DMS53 treated with DMSO at 0.1 percent for 48 hours (cell line): ENCODE results near the gene LNX1.

Experiments used
- DNase-seq: peaks from one replicate; lab custom pipeline; 2025; ENCODE audit not compliant: unreplicated experiment; lab: John Stamatoyannopoulos, UW

Gene LNX1

GRCh38 chr4:53591372-53591892 is at the start of gene LNX1:
TSS of gene LNX1 (minus strand) at chr4:53591486. CDS start at chr4:53574002, 17,484 bp downstream.
- peak; percentile 89 for DNase-seq

DNA sequence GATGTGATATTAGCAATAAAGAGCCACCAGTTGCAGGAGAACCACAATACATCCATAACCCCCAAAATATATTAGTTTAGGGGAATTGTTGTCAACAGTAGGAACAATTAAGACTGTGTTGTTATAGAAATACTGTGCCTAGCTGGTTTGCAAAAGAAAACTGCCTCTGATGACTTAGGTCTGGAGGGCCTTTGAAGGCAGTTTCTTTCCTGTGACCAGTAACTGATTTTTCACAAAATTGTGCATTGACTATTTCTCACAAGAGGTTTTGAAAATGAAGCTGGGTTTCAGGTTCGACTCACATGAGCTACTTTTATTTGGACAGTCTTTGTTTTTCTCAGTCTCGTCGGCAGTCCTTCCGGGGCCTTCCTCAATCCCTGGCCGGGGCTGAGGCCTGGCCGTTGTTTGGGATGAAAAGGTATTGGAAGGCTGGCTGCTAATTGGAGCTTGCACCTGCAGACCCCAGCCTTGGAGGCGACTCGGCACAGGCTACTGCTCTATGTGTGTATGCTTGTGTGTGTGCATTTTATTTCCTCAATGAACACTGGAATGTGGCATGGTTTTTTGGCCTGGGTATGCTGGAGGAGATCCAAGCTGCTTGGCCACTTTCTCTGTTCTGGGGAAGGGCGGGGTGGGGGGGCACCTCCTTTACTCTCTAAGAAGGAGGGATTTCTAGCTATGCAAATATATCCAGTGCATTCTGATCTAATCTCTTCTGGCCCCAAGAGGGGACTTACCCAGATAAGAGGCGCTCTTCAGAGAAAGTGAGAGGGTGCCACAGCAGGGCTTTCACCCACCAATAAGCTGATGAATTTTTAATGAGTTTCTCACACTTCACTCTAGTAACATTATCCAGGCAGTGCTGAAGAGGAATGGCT is 49.5 kb upstream of the LNX1 start:
- DNase-seq, result no peak

GRCh38 chr4:53638919-53639318 is 47.6 kb upstream of the LNX1 start:
- DNase-seq, result no peak

GRCh38 chr4:53637348-53637747 is 46.1 kb upstream of the LNX1 start:
- DNase-seq, result no peak

DNA sequence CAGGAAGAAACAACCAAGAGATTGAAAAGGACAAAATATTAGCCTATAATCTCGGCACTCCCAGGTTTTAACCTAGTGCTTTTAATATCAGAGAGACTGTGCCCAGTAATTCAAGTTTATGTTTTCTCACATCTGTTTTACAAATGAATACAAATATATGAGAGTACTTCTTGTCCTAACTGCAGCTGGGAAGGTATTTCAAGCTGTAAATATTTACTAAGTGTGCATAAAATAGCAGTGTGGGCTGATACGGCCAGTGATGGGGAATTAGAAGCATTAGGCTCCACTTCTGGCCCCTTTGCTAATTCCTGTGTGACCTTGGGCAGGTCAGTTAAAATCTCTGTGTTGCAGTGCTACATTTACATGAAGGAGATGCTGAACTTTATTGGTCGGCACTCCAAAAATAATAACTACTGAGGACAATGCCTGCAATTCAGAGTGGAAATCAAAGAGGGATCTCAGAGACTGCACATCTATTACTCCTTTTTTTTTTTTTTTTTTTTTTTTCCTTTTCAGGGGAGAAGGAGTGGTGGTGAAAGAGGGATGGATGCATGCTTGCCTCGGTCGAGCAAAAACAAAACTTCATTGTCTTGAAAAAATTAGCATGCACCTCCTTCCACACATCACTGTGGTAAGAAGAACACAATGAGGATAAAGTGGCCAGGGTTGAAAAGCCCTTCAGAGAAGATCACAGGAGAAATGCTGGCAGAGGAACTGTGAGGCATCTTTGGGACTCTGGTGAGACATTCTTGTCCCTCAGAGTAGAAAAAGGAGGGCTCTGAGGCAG is 44.6 kb upstream of the LNX1 start:
- no peak for DNase-seq

DNA sequence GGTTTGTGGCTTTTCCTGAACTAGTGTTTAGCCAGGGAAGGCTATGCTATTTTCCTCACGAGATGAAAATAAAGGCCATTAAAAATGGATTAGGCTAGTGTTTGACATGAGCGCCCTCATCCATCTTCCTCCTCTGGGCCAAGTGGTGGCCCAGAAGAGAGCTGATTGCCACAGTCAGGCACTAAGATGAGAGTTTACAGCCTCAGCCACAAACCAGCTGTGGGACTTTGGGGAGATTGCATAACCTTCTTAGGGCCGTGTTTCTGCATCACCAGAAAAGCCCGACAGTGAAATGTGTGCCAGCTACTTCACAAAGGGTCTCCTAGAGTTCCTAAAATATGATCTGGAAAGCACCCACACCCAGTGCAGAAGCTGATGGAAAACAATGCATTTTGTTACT is 42.3 kb upstream of the LNX1 start:
- DNase-seq, result no peak

DNA sequence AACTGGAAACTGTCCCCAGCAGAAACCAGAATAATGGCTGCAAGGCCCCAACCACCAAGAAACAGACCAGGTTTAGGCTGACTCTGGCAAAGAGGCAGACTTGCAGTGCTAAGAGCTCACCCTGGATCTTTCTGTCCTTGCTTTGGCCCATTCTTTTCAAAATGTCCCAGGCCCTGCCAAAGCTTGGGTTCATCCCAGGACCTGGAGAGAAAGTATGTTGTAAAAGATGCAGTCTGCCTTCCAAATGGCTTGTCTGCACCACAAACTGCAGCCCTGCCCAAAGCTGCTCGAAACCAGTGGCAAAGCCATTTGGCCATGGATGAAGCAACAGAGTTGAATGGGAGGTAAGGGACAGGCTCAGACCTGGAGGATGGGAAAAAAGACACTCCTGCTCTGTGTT is 38.0 kb upstream of the LNX1 start:
- DNase-seq, result no peak

GRCh38 chr4:53626491-53626890 is 35.2 kb upstream of the LNX1 start:
- no peak for DNase-seq

- DNase-seq, result no peak
Measured at GRCh38 chr4:53625888-53626287, 34.6 kb upstream of the LNX1 start.

DNA sequence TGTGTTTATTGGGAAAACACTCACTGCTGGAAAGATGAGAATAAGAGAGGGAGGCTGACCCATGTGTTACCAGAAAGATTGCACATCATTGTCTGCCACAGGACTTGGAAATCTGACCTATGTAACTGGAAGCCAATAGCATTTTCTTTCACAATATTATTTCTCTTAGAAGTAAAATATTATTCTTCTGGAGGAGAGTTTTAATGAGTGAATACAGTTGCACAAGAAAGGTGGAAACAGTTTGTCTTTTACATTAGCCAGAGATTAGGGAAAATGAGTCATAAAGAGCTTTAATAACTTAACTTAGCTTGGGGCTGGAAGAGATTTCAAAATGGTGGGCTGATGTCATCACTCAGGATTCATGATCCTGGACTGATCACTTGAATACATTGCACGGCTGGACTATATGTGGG is 31.5 kb upstream of the LNX1 start:
- DNase-seq, result no peak

- DNase-seq, result no peak
Measured at GRCh38 chr4:53620956-53621355, 29.7 kb upstream of the LNX1 start.

DNA sequence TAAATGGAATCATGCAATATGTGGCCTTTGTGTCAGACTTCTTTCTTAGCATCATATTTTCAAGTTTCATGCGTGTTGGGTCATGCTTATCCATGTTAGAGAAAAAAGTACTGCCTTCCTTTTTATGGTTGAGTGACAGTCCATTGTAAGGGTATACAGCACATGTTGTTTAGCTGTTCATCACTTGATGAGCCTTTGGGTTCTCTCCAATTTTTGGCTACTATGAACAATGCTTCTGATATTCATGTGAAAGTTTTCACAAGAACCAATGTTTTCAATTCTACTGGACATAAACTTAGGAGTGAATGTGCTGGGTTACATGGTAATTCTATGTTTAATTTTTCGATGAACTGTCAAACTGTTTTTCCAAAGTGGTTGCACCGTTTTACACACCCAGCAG is 28.1 kb upstream of the LNX1 start:
- DNase-seq, result no peak

DNA sequence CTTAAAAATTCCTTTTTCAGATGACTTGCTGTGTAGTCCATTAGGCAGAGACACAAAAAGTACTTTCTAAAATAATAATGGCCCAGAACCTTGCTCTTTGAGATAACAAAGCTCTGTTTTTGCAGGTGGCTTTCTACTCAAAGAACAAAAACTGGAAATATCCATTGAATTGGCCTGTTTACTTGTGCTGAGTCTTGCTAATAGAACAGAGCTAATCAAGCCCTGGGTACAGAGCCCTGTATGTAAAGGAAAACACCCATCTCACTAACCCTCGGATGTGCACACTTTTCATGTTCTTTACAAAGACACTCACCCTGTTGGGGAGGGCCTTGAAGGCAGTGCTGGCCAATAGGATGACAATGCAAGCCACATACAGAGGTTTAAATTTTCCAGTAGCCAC is 27.0 kb upstream of the LNX1 start:
- DNase-seq, result no peak

GRCh38 chr4:53617101-53617680 is 25.9 kb upstream of the LNX1 start:
- DNase-seq, result peak; percentile 57

GRCh38 chr4:53616219-53616618 is 24.9 kb upstream of the LNX1 start:
- peak; percentile 3 for DNase-seq

- DNase-seq, result peak; percentile 28
Measured at GRCh38 chr4:53614591-53614990, 23.3 kb upstream of the LNX1 start.

- DNase-seq, result no peak
Measured at GRCh38 chr4:53613428-53613827, 22.1 kb upstream of the LNX1 start.

DNA sequence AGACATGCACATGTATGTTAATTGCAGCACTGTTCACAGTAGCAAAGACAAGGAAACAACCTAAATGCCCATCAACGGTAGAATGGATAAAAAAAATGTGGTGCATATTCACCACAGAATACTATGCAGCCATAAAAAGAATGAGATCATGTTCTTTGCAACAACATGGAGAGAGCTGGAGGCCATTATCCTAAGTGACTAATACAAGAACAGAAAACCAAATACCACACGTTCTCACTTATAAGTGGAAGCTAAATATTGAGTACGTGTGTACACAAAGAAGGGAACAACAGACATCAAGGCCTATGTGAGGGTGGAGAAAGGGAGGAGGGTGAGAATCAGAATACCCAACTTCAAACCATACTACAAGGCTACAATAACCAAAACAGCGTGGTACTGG is 17.4 kb upstream of the LNX1 start:
- DNase-seq, result no peak

DNA sequence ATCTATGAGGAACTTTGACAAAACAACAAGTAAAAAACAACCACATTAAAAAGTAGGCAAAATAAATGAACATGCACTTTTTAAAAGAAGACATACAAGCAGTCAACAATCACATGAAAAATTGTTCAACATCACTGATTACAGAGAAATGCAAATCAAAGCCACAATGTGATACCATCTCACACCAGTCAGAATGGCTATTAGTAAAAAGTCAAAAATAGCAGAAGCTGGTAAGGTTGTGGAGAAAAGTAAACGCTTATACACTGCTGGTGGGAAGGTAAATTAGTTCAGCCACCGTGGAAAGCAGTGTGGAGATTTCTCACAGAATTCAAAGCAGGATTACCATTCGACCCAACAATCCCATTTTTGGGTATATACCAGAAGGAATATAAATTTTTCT is 17.0 kb upstream of the LNX1 start:
- DNase-seq, result no peak

- no peak for DNase-seq
Measured at GRCh38 chr4:53605783-53606182, 14.5 kb upstream of the LNX1 start.

DNA sequence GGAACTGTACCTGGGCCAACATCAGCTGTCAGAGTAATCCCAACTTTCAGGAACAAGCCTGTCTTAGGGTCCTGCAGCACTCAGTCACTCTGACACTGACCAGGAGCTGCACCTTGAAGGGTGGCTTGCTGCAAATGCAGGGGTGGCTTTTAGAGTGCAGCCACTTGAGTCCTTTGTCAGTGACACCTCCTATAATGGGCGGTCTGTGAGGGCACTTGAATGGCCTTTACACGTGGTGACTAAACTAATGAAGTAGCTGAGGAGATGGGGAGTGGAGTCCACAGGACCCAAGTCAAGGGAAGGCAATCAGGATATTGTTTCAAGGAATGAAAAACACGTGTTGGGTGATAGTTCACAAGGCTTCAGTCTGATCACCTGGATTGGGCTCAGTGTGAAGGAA is 11.1 kb upstream of the LNX1 start:
- DNase-seq, result no peak
